ENCODE results near the gene CRYBA4. TPM values are rescaled to one million over a fixed set of nuclear protein-coding genes. Genes with fewer than 3 reads are reported as not detected.

Gene CRYBA4
- total and polyA plus RNA-seq, 2 of the 13 experiments (the other 11 are each of a cell fraction or from before 2014, with no cell fraction given), result not detected

DNA sequence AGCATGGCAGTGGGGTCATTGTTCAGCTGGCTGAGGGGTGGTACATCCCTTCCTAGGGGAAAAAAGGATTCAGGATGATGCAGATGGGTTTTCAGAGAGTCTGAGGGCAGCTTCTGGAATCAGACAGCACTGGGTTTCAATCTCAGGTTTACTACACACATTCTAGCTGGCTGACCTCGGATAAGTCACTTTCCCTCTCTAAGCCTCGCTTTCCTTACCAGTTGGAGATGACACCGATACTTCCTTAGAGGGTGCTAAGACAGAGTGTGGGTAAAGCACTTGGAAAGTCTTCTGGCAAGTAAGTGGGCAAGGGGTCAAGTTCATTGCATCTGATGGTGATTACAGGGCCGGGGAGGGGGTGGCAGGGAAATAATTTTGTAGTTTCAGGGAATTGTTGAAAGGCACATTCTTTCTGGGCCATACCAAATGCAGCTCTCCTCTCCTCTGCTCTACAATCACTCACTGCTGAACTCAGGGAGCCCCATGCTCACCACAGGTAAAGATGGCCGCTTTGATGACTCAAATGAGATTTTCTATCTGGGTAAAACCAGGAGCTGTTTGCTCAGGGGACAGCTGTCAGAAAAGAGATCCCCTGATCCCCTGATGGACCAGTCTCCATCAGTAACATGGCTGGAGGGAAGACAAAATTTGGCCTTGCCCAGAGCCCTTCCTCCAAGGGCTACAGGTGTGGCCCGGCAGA lies 29.1 kb downstream of the CRYBA4 start:
- no peak overlapping the region for H3K27ac ChIP-seq (ENCODE audit: extremely low read length, insufficient read depth, low read length)
- in situ Hi-C loops (cut with HindIII; ENCODE audit: extremely low pct_ligation_motif_present, low pct_unique_long_range_greater_than_20kb) (no loop called here), intact Hi-C loops (cut with micrococcal nuclease; ENCODE audit: unreplicated experiment) (no loop called here)
- no TSS peak for BruUV-seq (replicated peaks)
- DNase-seq (ENCODE audit: low spot score), result no peak
- ATAC-seq, result no peak
- H4K20me1 ChIP-seq (ENCODE audit: insufficient read depth, low read length), result no peaks in the 10 kb centered on the region; the same call in 1 of the 2 replicates
- POLR2A ChIA-PET, result no interaction called here
- H3K27me3 ChIP-seq (ENCODE audit: control insufficient read depth in 1 of 2, insufficient read depth in 2 of 2, low read length in 2 of 2), result peaks cover 20 to 85% of the 10 kb centered on the region in 2 experiments
- TF ChIP-seq JUNB (CRISPR knock-in tag; IDR thresholded peaks at IDR 0.05; ENCODE audit: borderline replicate concordance) (no peak), SAFB2 (CRISPR knock-in tag; IDR thresholded peaks at IDR 0.05; ENCODE audit: borderline replicate concordance, low read depth) (no peak)
- TF ChIP-seq, protein P1, sequence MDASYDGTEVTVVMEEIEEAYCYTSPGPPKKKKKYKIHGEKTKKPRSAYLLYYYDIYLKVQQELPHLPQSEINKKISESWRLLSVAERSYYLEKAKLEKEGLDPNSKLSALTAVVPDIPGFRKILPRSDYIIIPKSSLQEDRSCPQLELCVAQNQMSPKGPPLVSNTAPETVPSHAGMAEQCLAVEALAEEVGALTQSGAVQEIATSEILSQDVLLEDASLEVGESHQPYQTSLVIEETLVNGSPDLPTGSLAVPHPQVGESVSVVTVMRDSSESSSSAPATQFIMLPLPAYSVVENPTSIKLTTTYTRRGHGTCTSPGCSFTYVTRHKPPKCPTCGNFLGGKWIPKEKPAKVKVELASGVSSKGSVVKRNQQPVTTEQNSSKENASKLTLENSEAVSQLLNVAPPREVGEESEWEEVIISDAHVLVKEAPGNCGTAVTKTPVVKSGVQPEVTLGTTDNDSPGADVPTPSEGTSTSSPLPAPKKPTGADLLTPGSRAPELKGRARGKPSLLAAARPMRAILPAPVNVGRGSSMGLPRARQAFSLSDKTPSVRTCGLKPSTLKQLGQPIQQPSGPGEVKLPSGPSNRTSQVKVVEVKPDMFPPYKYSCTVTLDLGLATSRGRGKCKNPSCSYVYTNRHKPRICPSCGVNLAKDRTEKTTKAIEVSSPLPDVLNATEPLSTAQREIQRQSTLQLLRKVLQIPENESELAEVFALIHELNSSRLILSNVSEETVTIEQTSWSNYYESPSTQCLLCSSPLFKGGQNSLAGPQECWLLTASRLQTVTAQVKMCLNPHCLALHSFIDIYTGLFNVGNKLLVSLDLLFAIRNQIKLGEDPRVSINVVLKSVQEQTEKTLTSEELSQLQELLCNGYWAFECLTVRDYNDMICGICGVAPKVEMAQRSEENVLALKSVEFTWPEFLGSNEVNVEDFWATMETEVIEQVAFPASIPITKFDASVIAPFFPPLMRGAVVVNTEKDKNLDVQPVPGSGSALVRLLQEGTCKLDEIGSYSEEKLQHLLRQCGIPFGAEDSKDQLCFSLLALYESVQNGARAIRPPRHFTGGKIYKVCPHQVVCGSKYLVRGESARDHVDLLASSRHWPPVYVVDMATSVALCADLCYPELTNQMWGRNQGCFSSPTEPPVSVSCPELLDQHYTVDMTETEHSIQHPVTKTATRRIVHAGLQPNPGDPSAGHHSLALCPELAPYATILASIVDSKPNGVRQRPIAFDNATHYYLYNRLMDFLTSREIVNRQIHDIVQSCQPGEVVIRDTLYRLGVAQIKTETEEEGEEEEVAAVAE (CRISPR knock-in tag; IDR thresholded peaks at IDR 0.05; ENCODE audit: borderline replicate concordance), result no peak
- TF ChIP-seq, protein P2, sequence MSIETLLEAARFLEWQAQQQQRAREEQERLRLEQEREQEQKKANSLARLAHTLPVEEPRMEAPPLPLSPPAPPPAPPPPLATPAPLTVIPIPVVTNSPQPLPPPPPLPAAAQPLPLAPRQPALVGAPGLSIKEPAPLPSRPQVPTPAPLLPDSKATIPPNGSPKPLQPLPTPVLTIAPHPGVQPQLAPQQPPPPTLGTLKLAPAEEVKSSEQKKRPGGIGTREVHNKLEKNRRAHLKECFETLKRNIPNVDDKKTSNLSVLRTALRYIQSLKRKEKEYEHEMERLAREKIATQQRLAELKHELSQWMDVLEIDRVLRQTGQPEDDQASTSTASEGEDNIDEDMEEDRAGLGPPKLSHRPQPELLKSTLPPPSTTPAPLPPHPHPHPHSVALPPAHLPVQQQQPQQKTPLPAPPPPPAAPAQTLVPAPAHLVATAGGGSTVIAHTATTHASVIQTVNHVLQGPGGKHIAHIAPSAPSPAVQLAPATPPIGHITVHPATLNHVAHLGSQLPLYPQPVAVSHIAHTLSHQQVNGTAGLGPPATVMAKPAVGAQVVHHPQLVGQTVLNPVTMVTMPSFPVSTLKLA (IDR thresholded peaks at IDR 0.05), result no peak
- TF ChIP-seq, protein P3, sequence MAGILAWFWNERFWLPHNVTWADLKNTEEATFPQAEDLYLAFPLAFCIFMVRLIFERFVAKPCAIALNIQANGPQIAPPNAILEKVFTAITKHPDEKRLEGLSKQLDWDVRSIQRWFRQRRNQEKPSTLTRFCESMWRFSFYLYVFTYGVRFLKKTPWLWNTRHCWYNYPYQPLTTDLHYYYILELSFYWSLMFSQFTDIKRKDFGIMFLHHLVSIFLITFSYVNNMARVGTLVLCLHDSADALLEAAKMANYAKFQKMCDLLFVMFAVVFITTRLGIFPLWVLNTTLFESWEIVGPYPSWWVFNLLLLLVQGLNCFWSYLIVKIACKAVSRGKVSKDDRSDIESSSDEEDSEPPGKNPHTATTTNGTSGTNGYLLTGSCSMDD (CRISPR knock-in tag; IDR thresholded peaks at IDR 0.05), result no peak
- no peaks in the 10 kb centered on the region for H3K4me1 ChIP-seq (ENCODE audit: insufficient read depth, low read length)
- no peak overlapping the region for H3K4me3 ChIP-seq (replicated peaks in 1 of 3; ENCODE audit: insufficient read depth in 1 of 3, low read depth in 2 of 3, low read length in 3 of 3)
- no peaks in the 10 kb centered on the region for H3K9me3 ChIP-seq (ENCODE audit: low read length)
- no peak overlapping the region for H3K4me2 ChIP-seq (ENCODE audit: low read depth, low read length)
- WGBS (ENCODE audit: low lambda C conversion rate), result 9% methylated on average over 6 of the region's 6 CpGs
- no peaks in the 10 kb centered on the region for H3K79me2 ChIP-seq (ENCODE audit: insufficient read depth, low read length)
- H3K36me3 ChIP-seq (replicated peaks in 1 of 2; ENCODE audit: control insufficient read depth in 1 of 2, insufficient read depth in 2 of 2, low read length in 2 of 2), result no peaks in the 10 kb centered on the region
- no peak overlapping the region for H2AFZ ChIP-seq (ENCODE audit: low read length)
- no peak for FAIRE-seq
- H3K9ac ChIP-seq (ENCODE audit: insufficient read depth, low read depth, low read length), result no peak overlapping the region
- CTCF ChIA-PET (ENCODE audit: low intra/inter-chr PET ratio, low total read pairs), result no interaction called here
